HCEC 1CT (cell line): ENCODE results near the gene RBM11.
A peak's percentile ranks its signal among the peaks of the same experiment; 100 is the strongest.
"Not testable (repeated sequence)": the region's sequence is repeated elsewhere in the genome, so short reads cannot be mapped to it uniquely, and the experiment has no call there.

Experiments used
- DNase-seq: peaks from one replicate; pipeline ENCODE4 v3.0.0-alpha.2; 2017

The RBM11 gene

GRCh38 chr21:14215971-14216641 lies at the start of gene RBM11:
RBM11 (plus strand) TSS chr21:14216157; CDS start chr21:14216187, 30 bp downstream.
- DNase-seq, result no peak

GRCh38 chr21:14166463-14167223 lies 49.3 kb upstream of the RBM11 start:
- DNase-seq, result not testable (repeated sequence)

GRCh38 chr21:14206222-14206621 lies 9.7 kb upstream of the RBM11 start:
- no peak for DNase-seq

GRCh38 chr21:14210738-14211137 lies 5.2 kb upstream of the RBM11 start, which contains the start of gene LIPI:
LIPI (minus strand) TSS chr21:14210955; CDS start chr21:14210845, 110 bp downstream.
- no peak for DNase-seq

GRCh38 chr21:14213164-14213563 lies 2.8 kb upstream of the RBM11 start:
- no peak for DNase-seq

- no peak for DNase-seq
These were observed 7.4 kb downstream of the RBM11 start for GRCh38 chr21:14223365-14223764.

- no peak for DNase-seq
These were observed 13.4 kb downstream of the RBM11 start for GRCh38 chr21:14229399-14229798.

GRCh38 chr21:14235101-14235500 lies 19.1 kb downstream of the RBM11 start:
- no peak for DNase-seq

GRCh38 chr21:14236180-14236579 lies 20.2 kb downstream of the RBM11 start:
- no peak for DNase-seq

- no peak for DNase-seq
These were observed 23.3 kb downstream of the RBM11 start for GRCh38 chr21:14239281-14239680.

- no peak for DNase-seq
These were observed 25.3 kb downstream of the RBM11 start for GRCh38 chr21:14241297-14241696.

GRCh38 chr21:14243461-14243860 lies 27.5 kb downstream of the RBM11 start:
- no peak for DNase-seq

- no peak for DNase-seq
These were observed 27.9 kb downstream of the RBM11 start for GRCh38 chr21:14243874-14244273.

- no peak for DNase-seq
These were observed 29.0 kb downstream of the RBM11 start for GRCh38 chr21:14244911-14245310.

- no peak for DNase-seq
These were observed 29.8 kb downstream of the RBM11 start for GRCh38 chr21:14245711-14246110.

GRCh38 chr21:14251336-14251735 lies 35.4 kb downstream of the RBM11 start:
- no peak for DNase-seq

- DNase-seq, result peak; percentile 32
These were observed 43.8 kb downstream of the RBM11 start for GRCh38 chr21:14259747-14260146.

GRCh38 chr21:14260174-14260764 lies 44.3 kb downstream of the RBM11 start:
- no peak for DNase-seq

- no peak for DNase-seq
These were observed 46.1 kb downstream of the RBM11 start for GRCh38 chr21:14262039-14262438.

- no peak for DNase-seq
These were observed 47.9 kb downstream of the RBM11 start for GRCh38 chr21:14263879-14264278.

GRCh38 chr21:14265023-14265422 lies 49.1 kb downstream of the RBM11 start:
- DNase-seq, result no peak

- DNase-seq, result no peak
These were observed 51.1 kb downstream of the RBM11 start for GRCh38 chr21:14267076-14267475.

- no peak for DNase-seq
These were observed 54.7 kb downstream of the RBM11 start for GRCh38 chr21:14270631-14271030.

GRCh38 chr21:14271053-14271452 lies 55.1 kb downstream of the RBM11 start:
- DNase-seq, result no peak
